Stomach (tissue), 9 donors: ENCODE data around the gene ASCL2. TPM values are rescaled to one million over a fixed set of nuclear protein-coding genes. Genes with fewer than 3 reads are reported as not detected.
A peak's percentile ranks its signal among the peaks of the same experiment; 100 is the strongest.

ENCODE experiments used
- DNase-seq, 2 donors: peaks; one replicate each; pipeline versions ENCODE4 v3.0.0 to v3.0.0-alpha.2; 2013 to 2019
- H3K27ac ChIP-seq, 5 donors: fragments of 200-600 bp in 4 of 5; sonication (generic) in 4 of 5; one replicate each; pipeline ENCODE4 v1.5.1; 2013 to 2019; ENCODE audit warnings: mild to moderate bottlenecking in 1 of 5, moderate library complexity in 1 of 5
- H3K27me3 ChIP-seq, 3 donors: fragments of 200-600 bp; sonication (generic); one replicate each; pipeline ENCODE4 v1.5.1; 2017 to 2019; ENCODE audit warnings: mixed run types in 1 of 3
- H3K36me3 ChIP-seq, 4 donors: fragments of 200-600 bp; sonication (generic); 1 replicate in 3 of 4; 2 replicates in 1 of 4; pipeline ENCODE4 v1.5.1; 2016 to 2019
- H3K4me1 ChIP-seq, 4 donors: fragments of 200-600 bp; sonication (generic); one replicate each; pipeline ENCODE4 v1.5.1; 2016 to 2019
- H3K4me3 ChIP-seq, 4 donors: fragments of 200-600 bp; sonication (generic) in 3 of 4; one replicate each; pipeline ENCODE4 v1.5.1; 2016 to 2019; ENCODE audit warnings: mild to moderate bottlenecking in 1 of 4
- H3K9me3 ChIP-seq, 4 donors: fragments of 200-600 bp; sonication (generic); one replicate each; pipeline ENCODE4 v1.5.1; 2016 to 2019
- CTCF ChIP-seq, 7 experiments: fragments of 450-650 bp in 4 of 7; fragments of 200-600 bp in 3 of 7; sonication (generic) in 3 of 7; IDR thresholded peaks; one replicate each; pipeline ENCODE4 v1.5.1; 2016 to 2019; ENCODE audit warnings: antibody characterized with exemption in 7 of 7, control low read depth in 2 of 7, mild to moderate bottlenecking in 1 of 7
- EP300 ChIP-seq: sonication (generic); formaldehyde crosslinking; IDR thresholded peaks from one replicate; pipeline ENCODE4 v1.6.1; 2017; ENCODE audit warnings: antibody characterized with exemption
- POLR2A ChIP-seq, 4 donors: fragments of 450-650 bp; IDR thresholded peaks; one replicate each; pipeline ENCODE4 v1.6.1; 2016; ENCODE audit warnings: antibody characterized with exemption in 4 of 4, control low read depth in 2 of 4, mild to moderate bottlenecking in 1 of 4, moderate library complexity in 1 of 4
- POLR2AphosphoS5 ChIP-seq, 3 donors: sonication (generic); formaldehyde crosslinking; IDR thresholded peaks; one replicate each; pipeline ENCODE4 v1.6.1; 2016; ENCODE audit warnings: antibody characterized with exemption in 3 of 3
- WGBS, 5 donors: extraction: QIAGEN DNeasy Blood & Tissue Kit in 3 of 5; methylation state at CpG; one replicate each; pipeline versions ENCODE4 v1.1.5 to v1.1.7; 2013 to 2018; 5-methylcytosine and 5-hydroxymethylcytosine counted together
- intact Hi-C: fragments of 100-400 bp; cut with DNase I; formaldehyde crosslinking; loops from one replicate; pipeline ENCODE4 v1.15.1; 2023; ENCODE audit warnings: low total_unique reads
- polyA plus RNA-seq, 3 donors: library from polyadenylated mRNA; stranded (reverse); fragments of 200-250 nt; gene quantifications; one replicate each; pipeline ENCODE4 v1.2.3, GENCODE V29; 2013
- total RNA-seq, 5 donors: library from RNA; depleted of rRNA; stranded (reverse); fragments of >200 nt; gene quantifications; one replicate each; pipeline versions ENCODE4 v1.1.0 to v1.2.3, GENCODE V29; 2014 to 2016
- donor health status: healthy with polysubstance abuse.
- donor health status: Bipolar disorder and iron deficiency.
- donor health status: healthy.

The ASCL2 gene
- total and polyA plus RNA-seq, 8 donors = 0.81 to 6.3 (median 2.2) TPM; not detected in 4

- TF ChIP-seq CTCF (IDR thresholded peaks at IDR 0.05) (no peak), EP300 (no peak), POLR2A (IDR thresholded peaks at IDR 0.05) (no peak), POLR2AphosphoS5 (IDR thresholded peaks at IDR 0.05) (no peak)
- intact Hi-C loops = no loop called here
- H3K36me3 ChIP-seq = no peaks in the 10 kb centered on the region
- H3K27me3 ChIP-seq = peaks cover 12 to 65% (median 41%) of the 10 kb centered on the region in 3 donors
- WGBS, 5 donors = 1 to 2% (median 1%) methylated on average over 27 to 89 of the region's 89 CpGs
- H3K4me3 ChIP-seq = peak overlapping the region; percentile 55 to 68 (median 56)
- peak; percentile 65 to 89 for DNase-seq
- H3K9me3 ChIP-seq = no peaks in the 10 kb centered on the region
- peak overlapping the region; percentile 20 to 87 (median 52) for H3K27ac ChIP-seq
- peaks cover 25 to 44% (median 36%) of the 10 kb centered on the region in 4 donors for H3K4me1 ChIP-seq
These were observed 1.4 kb downstream of the ASCL2 start for GRCh38 chr11:2268729-2269600.

GRCh38 chr11:2267851-2268728, 2.3 kb downstream of the ASCL2 start:
- no peaks in the 10 kb centered on the region for H3K36me3 ChIP-seq
- peak overlapping the region in 4 of 5 donors; percentile 20 to 87 (median 60) for H3K27ac ChIP-seq
- TF ChIP-seq EP300 = no peak
- no peak for TF ChIP-seq POLR2AphosphoS5 (IDR thresholded peaks at IDR 0.05)
- TF ChIP-seq POLR2A (IDR thresholded peaks at IDR 0.05) = no peak
- no peak for TF ChIP-seq CTCF (IDR thresholded peaks at IDR 0.05)
- H3K4me3 ChIP-seq = peak overlapping the region in 3 of 4 donors; percentile 55 to 68 (median 56)
- peaks cover 12 to 58% (median 41%) of the 10 kb centered on the region in 3 donors for H3K27me3 ChIP-seq
- peaks cover 25 to 44% (median 36%) of the 10 kb centered on the region in 4 donors for H3K4me1 ChIP-seq
- no peaks in the 10 kb centered on the region for H3K9me3 ChIP-seq
- intact Hi-C loops = no loop called here
- WGBS, 5 donors = 52 to 77% (median 58%) methylated on average over 18 to 26 of the region's 26 CpGs
- peak; percentile 26 to 34 for DNase-seq

GRCh38 chr11:2267306-2267850, 3.0 kb downstream of the ASCL2 start:
- intact Hi-C loops = no loop called here
- peaks cover 25 to 44% (median 36%) of the 10 kb centered on the region in 4 donors for H3K4me1 ChIP-seq
- WGBS, 5 donors = 66 to 84% (median 74%) methylated on average over 9 to 12 of the region's 12 CpGs
- H3K27ac ChIP-seq = peak overlapping the region in 1 of 5 donors; percentile 87
- DNase-seq = peak in 1 of 2 donors; percentile 28
- H3K4me3 ChIP-seq = no peak overlapping the region
- no peaks in the 10 kb centered on the region for H3K9me3 ChIP-seq
- H3K27me3 ChIP-seq = peaks cover 12 to 55% (median 41%) of the 10 kb centered on the region in 3 donors
- TF ChIP-seq POLR2AphosphoS5 (IDR thresholded peaks at IDR 0.05) (no peak), EP300 (no peak), POLR2A (IDR thresholded peaks at IDR 0.05) (no peak), CTCF (IDR thresholded peaks at IDR 0.05) (no peak)
- H3K36me3 ChIP-seq = no peaks in the 10 kb centered on the region
